Omental fat pad (tissue), 4 donors: ENCODE data around the gene AP1S3. TPM values are rescaled to one million over a fixed set of nuclear protein-coding genes. Genes with fewer than 3 reads are reported as not detected.

Experiments used
- ATAC-seq: fragments of 150-250 bp; one replicate; pipeline ENCODE4 v1.9.1; 2016; ENCODE audit warnings: mild to moderate bottlenecking, moderate library complexity; ENCODE audit not compliant: low FRiP score
- DNase-seq: peaks from one replicate; pipeline ENCODE4 v3.0.0-alpha.2; 2019; ENCODE audit warnings: low spot score
- total RNA-seq, 4 donors: library from RNA; depleted of rRNA; stranded (reverse); fragments of >200 nt; gene quantifications; one replicate each; pipeline ENCODE4 v1.1.0, GENCODE V29; 2016
- TF ChIP-seq, protein P1 (sequence below), 3 donors: fragments of 450-650 bp; IDR thresholded peaks; one replicate each; pipeline ENCODE4 v1.5.1; 2016 to 2017; ENCODE audit warnings: antibody characterized with exemption in 3 of 3, mild to moderate bottlenecking in 3 of 3, moderate library complexity in 2 of 3

Gene AP1S3
- total RNA-seq, 4 donors from 2014 or later = 1.6 to 16.2 (median 4.9) TPM; not detected in 1

GRCh38 chr2:223787358-223787757 lies 50.0 kb downstream of the AP1S3 start:
- ATAC-seq = no peak
- DNase-seq = no peak
- TF ChIP-seq, protein P1, sequence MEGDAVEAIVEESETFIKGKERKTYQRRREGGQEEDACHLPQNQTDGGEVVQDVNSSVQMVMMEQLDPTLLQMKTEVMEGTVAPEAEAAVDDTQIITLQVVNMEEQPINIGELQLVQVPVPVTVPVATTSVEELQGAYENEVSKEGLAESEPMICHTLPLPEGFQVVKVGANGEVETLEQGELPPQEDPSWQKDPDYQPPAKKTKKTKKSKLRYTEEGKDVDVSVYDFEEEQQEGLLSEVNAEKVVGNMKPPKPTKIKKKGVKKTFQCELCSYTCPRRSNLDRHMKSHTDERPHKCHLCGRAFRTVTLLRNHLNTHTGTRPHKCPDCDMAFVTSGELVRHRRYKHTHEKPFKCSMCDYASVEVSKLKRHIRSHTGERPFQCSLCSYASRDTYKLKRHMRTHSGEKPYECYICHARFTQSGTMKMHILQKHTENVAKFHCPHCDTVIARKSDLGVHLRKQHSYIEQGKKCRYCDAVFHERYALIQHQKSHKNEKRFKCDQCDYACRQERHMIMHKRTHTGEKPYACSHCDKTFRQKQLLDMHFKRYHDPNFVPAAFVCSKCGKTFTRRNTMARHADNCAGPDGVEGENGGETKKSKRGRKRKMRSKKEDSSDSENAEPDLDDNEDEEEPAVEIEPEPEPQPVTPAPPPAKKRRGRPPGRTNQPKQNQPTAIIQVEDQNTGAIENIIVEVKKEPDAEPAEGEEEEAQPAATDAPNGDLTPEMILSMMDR (IDR thresholded peaks at IDR 0.05) = no peak

DNA sequence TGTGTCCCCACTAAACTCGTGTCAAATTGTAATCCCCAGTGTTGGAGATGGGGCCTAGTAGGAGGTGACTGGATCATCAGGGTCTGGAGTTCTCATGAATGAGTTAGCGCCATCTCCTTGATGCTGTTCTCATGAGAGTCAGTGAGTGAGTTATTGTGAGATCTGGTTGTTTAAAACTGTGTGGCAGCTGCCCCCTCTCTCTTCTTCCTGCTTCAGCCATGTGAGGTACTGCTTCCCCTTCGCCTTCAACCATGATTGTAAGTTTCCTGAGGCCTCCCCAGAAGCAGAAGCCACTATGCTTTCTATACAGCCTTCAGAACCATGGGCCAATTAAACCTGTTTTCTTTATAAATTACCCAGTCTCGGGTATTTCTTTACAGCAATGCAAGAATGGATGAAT lies 50.4 kb downstream of the AP1S3 start:
- TF ChIP-seq, protein P1 (IDR thresholded peaks at IDR 0.05) = no peak
- DNase-seq (no peak), ATAC-seq (no peak)

DNA sequence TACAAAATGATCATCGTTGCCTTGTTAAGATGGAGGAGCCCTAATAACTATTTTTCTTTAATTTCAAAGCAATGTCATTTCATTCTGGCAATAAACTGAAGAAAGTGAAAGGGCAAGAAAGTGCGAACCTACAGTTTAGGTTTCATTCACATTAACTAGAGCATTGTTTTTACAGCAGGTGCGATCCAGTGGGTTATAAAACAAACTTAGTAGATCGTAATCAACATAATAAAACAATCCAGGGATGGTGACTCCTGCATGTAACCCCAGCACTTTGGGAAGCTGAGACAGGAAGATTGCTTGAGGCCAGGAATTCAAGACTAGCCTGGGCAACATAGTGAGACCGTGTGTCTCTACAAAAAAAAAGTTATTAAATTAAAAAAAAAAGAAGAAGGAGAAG lies 51.1 kb downstream of the AP1S3 start:
- TF ChIP-seq, protein P1 (IDR thresholded peaks at IDR 0.05) = no peak
- ATAC-seq (no peak), DNase-seq (no peak)

GRCh38 chr2:223784221-223784772 lies 53.1 kb downstream of the AP1S3 start:
- no peak for ATAC-seq
- TF ChIP-seq, protein P1 (IDR thresholded peaks at IDR 0.05) = no peak
- no peak for DNase-seq

- TF ChIP-seq, protein P1 (IDR thresholded peaks at IDR 0.05) = no peak
- ATAC-seq = no peak
- no peak for DNase-seq
Measured at GRCh38 chr2:223782629-223783028, 54.8 kb downstream of the AP1S3 start.

- no peak for DNase-seq
- TF ChIP-seq, protein P1 (IDR thresholded peaks at IDR 0.05) = no peak
- no peak for ATAC-seq
Measured at GRCh38 chr2:223781560-223781959, 55.8 kb downstream of the AP1S3 start.

GRCh38 chr2:223779877-223780276 lies 57.5 kb downstream of the AP1S3 start:
- ATAC-seq = no peak
- DNase-seq = no peak
- TF ChIP-seq, protein P1 (IDR thresholded peaks at IDR 0.05) = no peak
